GM19023 (cell line): ENCODE measurements around the gene HSP90AB1.
"Not testable (repeated sequence)": the region's sequence is repeated elsewhere in the genome, so short reads cannot be mapped to it uniquely, and the experiment has no call there.

Source experiments
- ATAC-seq: cut with Tn5 transposase; IDR thresholded peaks from one replicate; pipeline ENCODE4 v1.9.1; 2021; ENCODE audit warnings: mild to moderate bottlenecking, moderate library complexity; ENCODE audit not compliant: unreplicated experiment

The HSP90AB1 gene

GRCh38 chr6:44221961-44222335 lies 25.0 kb upstream of the HSP90AB1 start:
- ATAC-seq: no peak

GRCh38 chr6:44222486-44223318 lies 24.2 kb upstream of the HSP90AB1 start:
- no peak for ATAC-seq

DNA sequence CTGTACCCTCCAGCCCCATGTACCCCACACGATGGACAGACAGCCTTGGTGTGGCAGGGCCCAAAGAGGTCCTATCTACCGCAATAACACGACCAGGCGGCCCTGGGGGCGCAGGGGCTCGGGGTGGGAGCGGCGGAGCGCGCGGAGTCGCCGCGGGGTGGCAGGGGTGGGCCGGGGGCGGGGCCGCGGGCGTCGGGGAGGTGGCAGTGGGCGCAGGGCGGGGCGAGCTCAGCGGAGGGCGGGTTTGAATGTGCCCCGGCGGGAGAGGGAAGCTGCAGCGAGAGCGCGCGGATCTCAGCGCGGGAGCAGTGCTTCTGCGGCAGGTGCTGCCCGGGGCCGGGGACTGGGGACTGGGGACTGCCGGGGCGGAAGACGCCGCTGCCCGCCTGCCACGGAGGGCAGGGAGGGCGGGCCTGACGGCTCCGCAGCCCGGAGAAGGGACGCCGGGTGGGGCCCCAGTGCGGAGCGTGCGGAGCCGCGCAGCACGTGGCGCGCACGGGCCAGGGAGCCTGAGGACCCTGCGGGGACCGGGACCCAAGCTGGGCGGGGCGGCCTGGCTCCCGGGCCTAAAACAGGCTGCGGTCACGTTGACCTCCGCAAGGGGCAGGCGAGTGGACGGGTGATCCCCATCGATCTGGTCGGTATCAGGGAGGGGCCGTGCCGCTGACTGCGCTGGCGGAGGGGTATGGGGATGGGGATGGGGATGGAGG lies 23.4 kb upstream of the HSP90AB1 start, which contains the start of gene SLC29A1:
Gene SLC29A1, plus strand, starts transcription at position 277 of the 710 bp plus-strand sequence. CDS start 3,719 bp downstream, outside the sequence.
- ATAC-seq: peak; percentile 39

DNA sequence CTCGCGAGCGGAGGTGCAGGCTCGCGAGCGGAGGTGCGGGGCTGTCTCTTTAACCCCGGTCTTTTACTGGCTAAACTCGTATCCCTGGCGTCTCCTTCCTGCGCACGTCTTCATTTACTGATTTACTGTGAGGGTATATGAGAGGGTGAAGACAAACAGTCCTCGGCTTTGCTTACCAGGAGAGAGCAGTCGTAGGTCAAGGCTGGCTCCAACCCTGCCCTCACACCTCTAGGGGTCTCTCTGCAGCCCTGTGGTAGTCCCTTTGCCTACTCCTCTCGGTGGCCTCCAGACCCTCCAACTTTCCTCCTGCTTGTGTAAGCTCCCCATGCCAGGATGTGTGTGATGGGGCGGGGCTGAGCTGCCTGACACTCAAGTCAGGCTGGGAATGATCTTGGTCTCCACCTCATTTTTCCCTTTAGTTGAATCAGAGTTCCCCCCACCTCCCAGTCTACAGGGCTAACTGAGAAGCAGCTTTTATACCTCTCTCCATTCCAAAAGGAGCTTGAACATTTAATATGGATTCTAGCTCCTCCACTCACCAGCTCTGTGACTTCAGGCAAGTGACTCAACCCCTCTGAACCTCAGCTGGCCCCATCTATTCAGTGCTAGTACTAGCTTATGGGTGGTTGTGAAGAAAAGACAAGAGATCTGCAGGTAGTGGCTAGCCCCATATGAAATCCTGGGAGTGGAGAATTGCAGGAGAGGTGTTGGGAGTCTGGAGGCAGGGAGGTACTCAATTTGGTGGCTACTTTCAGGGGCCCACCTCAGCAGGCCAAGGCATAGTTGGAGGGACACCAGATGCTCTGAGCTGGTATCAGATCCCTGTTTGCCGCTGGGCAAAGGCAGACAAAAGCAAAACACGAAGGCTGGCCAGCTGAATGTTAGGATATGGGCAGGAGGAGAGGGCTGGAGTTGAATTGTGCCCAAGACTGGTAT lies 22.6 kb upstream of the HSP90AB1 start:
- ATAC-seq: peak; percentile 5

DNA sequence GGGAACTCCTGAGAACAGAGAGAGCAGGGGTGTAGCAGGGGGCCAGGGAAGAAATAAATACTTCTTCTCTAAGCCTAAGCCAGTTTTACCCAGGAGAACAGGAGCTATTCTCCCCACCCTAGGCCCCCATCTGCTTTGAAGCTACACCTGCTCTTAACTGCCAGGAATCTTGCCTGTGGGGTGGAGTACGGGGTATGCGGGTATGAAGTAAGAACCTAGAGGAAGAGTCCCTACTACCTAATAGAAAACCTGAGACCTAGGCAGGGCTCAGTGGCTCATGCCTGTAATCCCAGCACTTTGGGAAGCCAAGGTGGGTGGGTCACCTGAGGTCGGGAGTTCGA lies 22.0 kb upstream of the HSP90AB1 start:
- no peak for ATAC-seq

DNA sequence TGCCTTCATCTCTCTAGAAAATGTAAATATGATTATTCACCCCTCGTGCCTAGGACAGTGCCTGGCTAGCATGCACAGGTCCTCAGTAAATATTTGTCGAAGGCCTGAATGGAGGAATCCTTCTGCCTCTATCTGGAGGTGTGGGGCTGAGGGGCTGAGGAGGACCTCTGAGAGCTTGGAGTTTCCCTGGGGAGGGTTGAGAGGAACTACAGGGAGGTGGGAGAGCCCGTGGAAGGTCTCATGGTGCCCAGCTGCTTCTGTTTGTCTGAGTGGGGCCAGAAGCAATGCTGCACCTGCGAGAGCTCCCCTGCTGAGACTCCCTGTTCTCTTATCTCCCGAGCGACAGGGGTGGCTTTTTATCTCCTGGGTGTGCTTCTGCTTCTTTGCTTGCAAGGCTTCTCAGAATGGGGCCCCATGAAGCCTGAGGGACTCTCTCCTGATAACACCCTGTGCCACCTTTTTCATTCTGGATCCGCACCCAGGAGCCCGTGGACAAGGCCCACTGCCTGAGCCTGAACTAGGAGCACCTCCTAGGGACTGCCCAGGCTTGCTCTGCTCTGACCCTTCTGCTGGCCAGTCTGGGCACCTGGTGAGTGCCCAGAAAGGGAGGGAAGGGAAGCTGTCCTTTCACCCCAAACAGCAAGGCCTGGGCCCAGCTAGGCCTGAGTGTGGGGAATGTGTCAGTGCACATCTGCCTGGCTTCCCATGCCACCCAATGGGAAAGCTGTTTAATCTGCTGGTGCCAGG lies 21.1 kb upstream of the HSP90AB1 start:
- ATAC-seq: no peak

GRCh38 chr6:44226368-44227147 lies 20.3 kb upstream of the HSP90AB1 start:
- ATAC-seq: no peak

GRCh38 chr6:44227148-44227793 lies 19.6 kb upstream of the HSP90AB1 start:
- no peak for ATAC-seq

- no peak for ATAC-seq
Measured at GRCh38 chr6:44228031-44228430, 18.9 kb upstream of the HSP90AB1 start.

GRCh38 chr6:44228433-44228832 lies 18.5 kb upstream of the HSP90AB1 start:
- no peak for ATAC-seq

GRCh38 chr6:44228836-44229235 lies 18.1 kb upstream of the HSP90AB1 start:
- no peak for ATAC-seq

- no peak for ATAC-seq
Measured at GRCh38 chr6:44229376-44230033, 17.4 kb upstream of the HSP90AB1 start.

DNA sequence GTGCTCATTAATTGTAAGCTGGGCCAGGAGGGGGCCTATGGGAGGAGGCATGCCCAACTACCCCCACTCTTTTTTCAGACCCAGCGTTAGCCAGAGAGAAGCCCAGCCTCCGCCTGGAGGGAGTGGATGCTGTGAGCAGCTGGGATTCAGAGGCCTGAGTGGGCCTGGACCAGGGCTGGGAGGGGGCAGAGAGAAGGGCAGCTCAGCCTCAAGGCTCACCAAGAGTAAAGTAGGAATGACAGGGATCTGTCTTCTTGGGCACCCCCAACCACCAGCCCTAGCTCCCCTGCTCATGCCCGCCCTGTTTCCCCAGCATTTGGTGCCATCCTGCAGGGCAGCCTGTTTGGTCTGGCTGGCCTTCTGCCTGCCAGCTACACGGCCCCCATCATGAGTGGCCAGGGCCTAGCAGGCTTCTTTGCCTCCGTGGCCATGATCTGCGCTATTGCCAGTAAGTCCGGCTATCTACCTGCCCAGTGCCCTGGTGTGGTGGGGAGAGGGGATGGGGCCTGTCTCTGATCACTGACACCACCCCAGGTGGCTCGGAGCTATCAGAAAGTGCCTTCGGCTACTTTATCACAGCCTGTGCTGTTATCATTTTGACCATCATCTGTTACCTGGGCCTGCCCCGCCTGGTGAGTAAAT lies 16.7 kb upstream of the HSP90AB1 start:
- ATAC-seq: no peak

GRCh38 chr6:44231426-44231825 lies 15.5 kb upstream of the HSP90AB1 start:
- ATAC-seq: not testable (repeated sequence)

DNA sequence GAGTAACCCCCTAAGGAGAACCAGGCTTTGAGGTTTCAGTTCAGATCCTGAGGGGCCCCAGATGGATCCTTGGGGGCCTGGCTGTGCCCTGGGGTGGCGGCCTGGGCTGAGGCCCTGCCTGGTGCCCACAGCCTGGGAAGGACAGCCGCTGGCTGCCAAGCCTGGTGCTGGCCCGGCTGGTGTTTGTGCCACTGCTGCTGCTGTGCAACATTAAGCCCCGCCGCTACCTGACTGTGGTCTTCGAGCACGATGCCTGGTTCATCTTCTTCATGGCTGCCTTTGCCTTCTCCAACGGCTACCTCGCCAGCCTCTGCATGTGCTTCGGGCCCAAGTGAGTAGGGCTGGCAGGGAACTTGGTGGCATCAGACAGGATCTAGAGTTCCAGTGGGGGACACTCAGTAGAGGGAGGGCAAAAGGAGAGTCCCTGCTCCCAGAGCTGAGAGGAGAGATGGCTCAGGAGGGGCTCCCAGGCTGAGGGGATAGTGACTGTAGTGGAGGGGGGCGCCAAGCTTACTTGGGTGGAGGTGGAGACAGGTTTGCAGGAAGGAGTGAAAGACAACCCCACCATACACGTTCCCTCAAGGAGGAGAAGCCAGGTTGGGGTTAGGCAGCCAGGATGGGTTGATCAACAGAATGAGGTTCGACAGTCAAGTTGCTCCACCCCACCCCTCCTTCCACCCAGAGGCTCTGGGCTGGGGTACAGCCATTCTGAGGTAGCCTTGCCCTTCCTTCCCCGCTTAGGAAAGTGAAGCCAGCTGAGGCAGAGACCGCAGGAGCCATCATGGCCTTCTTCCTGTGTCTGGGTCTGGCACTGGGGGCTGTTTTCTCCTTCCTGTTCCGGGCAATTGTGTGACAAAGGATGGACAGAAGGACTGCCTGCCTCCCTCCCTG lies 14.0 kb upstream of the HSP90AB1 start:
- ATAC-seq: no peak

DNA sequence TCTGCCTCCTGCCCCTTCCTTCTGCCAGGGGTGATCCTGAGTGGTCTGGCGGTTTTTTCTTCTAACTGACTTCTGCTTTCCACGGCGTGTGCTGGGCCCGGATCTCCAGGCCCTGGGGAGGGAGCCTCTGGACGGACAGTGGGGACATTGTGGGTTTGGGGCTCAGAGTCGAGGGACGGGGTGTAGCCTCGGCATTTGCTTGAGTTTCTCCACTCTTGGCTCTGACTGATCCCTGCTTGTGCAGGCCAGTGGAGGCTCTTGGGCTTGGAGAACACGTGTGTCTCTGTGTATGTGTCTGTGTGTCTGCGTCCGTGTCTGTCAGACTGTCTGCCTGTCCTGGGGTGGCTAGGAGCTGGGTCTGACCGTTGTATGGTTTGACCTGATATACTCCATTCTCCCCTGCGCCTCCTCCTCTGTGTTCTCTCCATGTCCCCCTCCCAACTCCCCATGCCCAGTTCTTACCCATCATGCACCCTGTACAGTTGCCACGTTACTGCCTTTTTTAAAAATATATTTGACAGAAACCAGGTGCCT lies 13.3 kb upstream of the HSP90AB1 start:
- no peak for ATAC-seq
